ENCODE data around the gene ZBTB38.

ZBTB38 gene

GRCh38 chr3:141368062-141368924 lies at the start of gene ZBTB38:
TSS of gene ZBTB38 (plus strand) at chr3:141368504. CDS start at chr3:141442389, 73,885 bp downstream.
- DNase-seq = no peak

GRCh38 chr3:141320399-141321108 lies 47.8 kb upstream of the ZBTB38 start:
- no peak for DNase-seq

- DNase-seq = no peak
These were observed 47.2 kb upstream of the ZBTB38 start for GRCh38 chr3:141321109-141321497.

- DNase-seq = no peak
These were observed 44.2 kb upstream of the ZBTB38 start for GRCh38 chr3:141323936-141324704.

GRCh38 chr3:141326123-141326522 lies 42.2 kb upstream of the ZBTB38 start:
- no peak for DNase-seq

GRCh38 chr3:141326626-141327025 lies 41.7 kb upstream of the ZBTB38 start:
- no peak for DNase-seq

- DNase-seq = no peak
These were observed 39.8 kb upstream of the ZBTB38 start for GRCh38 chr3:141328286-141329166.

GRCh38 chr3:141330235-141330634 lies 38.1 kb upstream of the ZBTB38 start:
- DNase-seq = no peak

GRCh38 chr3:141330718-141331376 lies 37.5 kb upstream of the ZBTB38 start:
- DNase-seq = no peak

- no peak for DNase-seq
These were observed 36.7 kb upstream of the ZBTB38 start for GRCh38 chr3:141331377-141332318.

- no peak for DNase-seq
These were observed 35.9 kb upstream of the ZBTB38 start for GRCh38 chr3:141332416-141332815.

GRCh38 chr3:141333836-141334626 lies 34.3 kb upstream of the ZBTB38 start:
- no peak for DNase-seq

GRCh38 chr3:141334627-141335250 lies 33.6 kb upstream of the ZBTB38 start:
- no peak for DNase-seq

- no peak for DNase-seq
These were observed 32.7 kb upstream of the ZBTB38 start for GRCh38 chr3:141335531-141336061.

- DNase-seq = no peak
These were observed 31.4 kb upstream of the ZBTB38 start for GRCh38 chr3:141336672-141337522.

- no peak for DNase-seq
These were observed 30.8 kb upstream of the ZBTB38 start for GRCh38 chr3:141337523-141337854.

- DNase-seq = no peak
These were observed 30.3 kb upstream of the ZBTB38 start for GRCh38 chr3:141337991-141338390.

GRCh38 chr3:141338881-141339280 lies 29.4 kb upstream of the ZBTB38 start:
- DNase-seq = no peak

Data from NCI-H1436 treated with DMSO at 0.1 percent for 48 hours (cell line).